GM06990 (cell line): ENCODE results near the gene KCNA1.
A peak's percentile ranks its signal among the peaks of the same experiment; 100 is the strongest.

Experiments used
- DNase-seq: peaks from one replicate; pipeline ENCODE4 v3.0.0-alpha.2; 2011; ENCODE audit not compliant: insufficient read length; ENCODE audit errors: extremely low read depth
- H3K27me3 ChIP-seq: replicated peaks from 2 replicates; pipeline ENCODE4 v1.6.0; 2011; ENCODE audit warnings: low read length; ENCODE audit not compliant: control insufficient read depth, insufficient read depth
- H3K36me3 ChIP-seq: 2 replicates; pipeline ENCODE4 v1.5.1; 2011; ENCODE audit warnings: low read length; ENCODE audit not compliant: control insufficient read depth, insufficient read depth
- H3K4me3 ChIP-seq: replicated peaks from 2 replicates; pipeline ENCODE4 v1.5.1; 2011; ENCODE audit warnings: low read depth, mild to moderate bottlenecking, control low read depth, low read length
- TF ChIP-seq, protein P1 (sequence below): IDR thresholded peaks from 2 replicates; pipeline ENCODE4 v1.5.1; 2011; ENCODE audit warnings: low read length, control low read depth, mild to moderate bottlenecking, inconsistent platforms; ENCODE audit not compliant: insufficient read depth, poor library complexity, severe bottlenecking

The KCNA1 gene

DNA sequence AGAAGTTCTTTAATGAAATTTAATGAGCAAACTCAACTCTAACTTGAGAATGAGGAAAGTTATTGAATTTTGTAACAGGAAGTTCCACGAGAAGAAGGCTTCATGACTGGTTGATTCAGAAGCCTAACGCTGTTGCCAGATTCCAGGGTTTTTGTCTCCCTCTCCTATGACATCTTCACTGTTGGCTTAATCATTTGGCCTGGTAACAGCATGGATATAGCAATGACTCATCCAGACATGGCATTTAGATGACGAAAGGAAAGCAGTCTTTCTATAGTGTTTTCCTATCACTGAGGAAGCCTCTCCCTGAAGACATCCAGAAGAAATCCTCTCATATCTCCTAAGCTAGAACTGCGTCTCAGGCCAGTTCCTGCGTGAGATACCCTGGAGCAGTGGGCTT is 9.4 kb upstream of the KCNA1 start:
- H3K36me3 ChIP-seq: no peaks in the 10 kb centered on the region
- H3K4me3 ChIP-seq: no peak overlapping the region
- TF ChIP-seq, protein P1, sequence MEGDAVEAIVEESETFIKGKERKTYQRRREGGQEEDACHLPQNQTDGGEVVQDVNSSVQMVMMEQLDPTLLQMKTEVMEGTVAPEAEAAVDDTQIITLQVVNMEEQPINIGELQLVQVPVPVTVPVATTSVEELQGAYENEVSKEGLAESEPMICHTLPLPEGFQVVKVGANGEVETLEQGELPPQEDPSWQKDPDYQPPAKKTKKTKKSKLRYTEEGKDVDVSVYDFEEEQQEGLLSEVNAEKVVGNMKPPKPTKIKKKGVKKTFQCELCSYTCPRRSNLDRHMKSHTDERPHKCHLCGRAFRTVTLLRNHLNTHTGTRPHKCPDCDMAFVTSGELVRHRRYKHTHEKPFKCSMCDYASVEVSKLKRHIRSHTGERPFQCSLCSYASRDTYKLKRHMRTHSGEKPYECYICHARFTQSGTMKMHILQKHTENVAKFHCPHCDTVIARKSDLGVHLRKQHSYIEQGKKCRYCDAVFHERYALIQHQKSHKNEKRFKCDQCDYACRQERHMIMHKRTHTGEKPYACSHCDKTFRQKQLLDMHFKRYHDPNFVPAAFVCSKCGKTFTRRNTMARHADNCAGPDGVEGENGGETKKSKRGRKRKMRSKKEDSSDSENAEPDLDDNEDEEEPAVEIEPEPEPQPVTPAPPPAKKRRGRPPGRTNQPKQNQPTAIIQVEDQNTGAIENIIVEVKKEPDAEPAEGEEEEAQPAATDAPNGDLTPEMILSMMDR: no peak
- no peak for DNase-seq
- H3K27me3 ChIP-seq: no peaks in the 10 kb centered on the region; the same call in 1 of the 2 replicates

DNA sequence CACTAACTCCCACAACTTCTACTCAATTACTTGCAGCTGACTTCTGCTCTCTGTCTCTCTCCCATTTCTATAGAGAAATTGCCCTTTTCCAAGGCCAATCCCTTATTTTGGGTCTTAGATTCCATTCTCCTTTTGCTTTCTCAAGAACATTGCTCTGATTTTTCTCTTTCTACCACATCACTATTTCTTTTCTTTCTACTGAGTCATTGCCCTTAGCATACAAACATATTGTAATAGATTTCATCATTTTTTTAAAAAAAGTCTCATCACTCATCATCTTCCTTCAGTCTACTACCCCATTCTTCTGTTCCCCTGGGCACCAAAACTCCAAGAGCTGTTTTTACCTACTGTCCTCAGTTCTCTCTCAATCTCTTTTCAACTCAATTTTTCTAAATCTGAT is 4.4 kb upstream of the KCNA1 start:
- no peak for DNase-seq
- TF ChIP-seq, protein P1: no peak
- H3K27me3 ChIP-seq: peaks cover 1% of the 10 kb centered on the region; the same call in 1 of the 2 replicates
- no peaks in the 10 kb centered on the region for H3K36me3 ChIP-seq
- no peak overlapping the region for H3K4me3 ChIP-seq

DNA sequence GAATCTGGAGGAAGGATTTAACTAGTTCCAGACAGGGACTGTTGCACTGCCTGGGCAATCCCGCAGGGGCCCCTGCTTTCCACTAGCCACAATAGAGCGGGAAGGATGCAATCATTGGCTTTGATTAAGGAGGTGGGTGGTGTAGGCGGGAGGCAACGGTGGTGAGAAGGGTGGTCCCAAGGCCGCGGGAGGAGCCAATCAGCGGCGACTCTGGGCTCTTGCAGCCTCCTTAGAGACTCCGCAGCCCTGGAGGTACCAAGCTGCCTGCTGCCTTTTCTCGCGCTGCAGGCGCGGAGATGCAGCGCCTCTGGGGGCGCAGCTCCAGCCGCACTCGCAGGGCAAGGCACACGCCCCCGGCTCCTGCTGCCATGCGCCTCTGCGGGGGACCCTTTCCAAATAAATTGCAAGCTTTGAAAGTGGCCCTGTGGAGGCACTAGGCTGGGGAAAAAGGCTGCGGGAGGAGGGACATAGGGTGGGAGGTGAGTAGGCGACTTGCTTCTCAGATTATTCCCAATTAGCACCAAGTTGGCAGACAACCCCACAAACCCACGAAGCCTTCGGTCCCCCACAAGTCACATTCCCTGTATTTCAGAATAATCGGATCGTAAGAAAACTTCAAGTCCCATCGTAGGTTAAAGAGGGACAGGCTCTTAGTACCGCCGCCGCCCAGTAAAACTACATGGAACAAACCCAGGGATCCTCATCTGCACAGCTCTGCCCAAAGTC is 858 bp upstream of the KCNA1 start:
- H3K27me3 ChIP-seq: peaks cover 1% of the 10 kb centered on the region
- H3K36me3 ChIP-seq: no peaks in the 10 kb centered on the region
- TF ChIP-seq, protein P1: peak; percentile 61
- DNase-seq: peak; percentile 52
- H3K4me3 ChIP-seq: no peak overlapping the region

DNA sequence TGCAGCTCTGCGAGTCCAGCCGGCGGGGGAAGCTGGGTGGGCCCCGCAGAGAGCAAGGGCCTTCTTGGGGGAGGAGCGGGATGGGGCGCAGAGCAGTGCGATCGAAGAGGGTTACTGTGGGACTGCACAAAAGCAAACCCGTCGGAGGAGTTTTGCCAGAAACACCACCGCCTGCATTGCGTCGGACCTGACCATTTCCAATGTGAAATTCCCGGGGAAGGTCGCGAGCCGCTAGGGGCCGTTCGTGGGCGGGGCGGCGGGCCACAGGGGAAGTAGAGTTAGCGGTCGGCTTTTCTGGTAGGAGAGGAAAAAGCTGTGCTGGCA is 333 bp upstream of the KCNA1 start:
- Histone ChIP-seq H3K27me3 (peaks cover 1% of the 10 kb centered on the region), H3K36me3 (no peaks in the 10 kb centered on the region), H3K4me3 (peak overlapping the region; percentile 66; the same call in 1 of the 2 replicates)
- DNase-seq: no peak
- TF ChIP-seq, protein P1: no peak

DNA sequence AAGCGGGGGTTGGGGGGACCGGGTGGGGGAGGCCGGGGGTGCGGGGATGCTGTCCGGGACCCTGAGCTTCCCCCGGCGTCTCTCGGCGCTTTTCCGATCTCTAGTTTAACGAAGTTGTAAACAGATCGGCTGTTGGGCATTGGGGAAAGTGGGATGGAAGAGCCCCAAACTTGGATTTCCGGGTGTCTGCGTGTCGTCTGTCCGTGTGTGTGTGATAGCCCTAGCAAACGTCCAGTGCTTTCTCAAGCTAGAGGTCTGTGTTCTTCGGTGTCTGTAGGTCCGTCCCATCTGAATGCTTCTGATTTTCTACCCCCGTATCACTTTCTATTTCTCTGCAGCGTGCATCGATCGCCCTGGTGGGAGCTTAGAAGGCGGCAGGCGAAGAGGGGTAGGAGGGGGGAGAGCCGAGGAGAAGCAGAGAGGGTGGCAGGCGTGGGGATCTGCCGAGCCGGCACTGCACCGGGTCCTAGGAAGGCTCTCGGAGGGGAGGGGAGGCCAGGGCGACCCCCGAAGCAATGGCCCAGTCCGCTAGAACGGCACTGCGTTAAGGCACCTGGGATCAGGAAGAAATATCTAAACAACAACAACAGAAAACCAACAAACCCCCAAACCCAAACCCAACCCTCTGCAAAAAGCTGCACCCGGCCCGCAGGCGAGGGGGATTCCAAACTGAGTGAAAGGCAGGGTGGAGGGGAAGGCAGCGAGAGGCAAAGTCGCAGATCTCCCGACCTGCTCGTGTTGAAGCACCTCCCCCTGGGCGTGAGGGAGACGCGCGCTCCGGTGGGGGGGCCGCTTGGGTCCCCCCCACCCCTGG is 1.0 kb downstream of the KCNA1 start:
- DNase-seq: peak; percentile 60
- TF ChIP-seq, protein P1: no peak
- Histone ChIP-seq H3K27me3 (peaks cover 1% of the 10 kb centered on the region), H3K36me3 (no peaks in the 10 kb centered on the region), H3K4me3 (peak overlapping the region; percentile 66)
